Keratinocyte (primary cell): ENCODE data around the gene AKAIN1.

ENCODE experiments used
- EZH2 ChIP-seq: IDR thresholded peaks from one replicate; pipeline ENCODE4 v1.6.1; 2012; ENCODE audit warnings: inconsistent platforms, mild to moderate bottlenecking, low read length, moderate library complexity
- TF ChIP-seq, protein P1 (sequence below), 3 experiments: IDR thresholded peaks in 1 of 3; conservative IDR thresholded peaks in 1 of 3; optimal IDR thresholded peaks in 1 of 3; 2 replicates in 2 of 3; 3 replicates in 1 of 3; pipeline versions ENCODE3 to v1.5.1; 2011; ENCODE audit warnings: low read length in 3 of 3, mild to moderate bottlenecking in 3 of 3, moderate library complexity in 2 of 3, control low read depth in 1 of 3, inconsistent platforms in 1 of 3; ENCODE audit not compliant: insufficient read depth in 2 of 3; ENCODE audit errors: extremely low read depth in 1 of 3

DNA sequence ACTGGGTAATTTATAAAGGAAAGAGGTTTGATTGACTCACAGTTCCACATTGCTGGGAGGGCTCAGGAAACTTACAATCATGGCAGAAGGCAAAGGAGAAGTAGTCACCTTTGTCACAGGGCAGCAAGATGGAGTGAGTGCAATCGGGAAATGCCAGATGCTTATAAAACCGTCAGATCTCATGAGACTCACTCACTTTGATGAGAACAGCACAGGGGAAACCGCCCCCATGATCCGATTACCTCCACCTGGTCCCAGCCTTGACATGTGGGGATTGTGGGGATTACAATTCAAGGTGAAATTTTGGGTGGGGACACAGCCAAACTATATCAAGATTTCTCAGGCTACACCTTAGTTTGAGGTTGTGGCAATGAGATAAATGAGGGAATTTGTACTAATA lies 54.9 kb downstream of the AKAIN1 start:
- TF ChIP-seq, protein P1, sequence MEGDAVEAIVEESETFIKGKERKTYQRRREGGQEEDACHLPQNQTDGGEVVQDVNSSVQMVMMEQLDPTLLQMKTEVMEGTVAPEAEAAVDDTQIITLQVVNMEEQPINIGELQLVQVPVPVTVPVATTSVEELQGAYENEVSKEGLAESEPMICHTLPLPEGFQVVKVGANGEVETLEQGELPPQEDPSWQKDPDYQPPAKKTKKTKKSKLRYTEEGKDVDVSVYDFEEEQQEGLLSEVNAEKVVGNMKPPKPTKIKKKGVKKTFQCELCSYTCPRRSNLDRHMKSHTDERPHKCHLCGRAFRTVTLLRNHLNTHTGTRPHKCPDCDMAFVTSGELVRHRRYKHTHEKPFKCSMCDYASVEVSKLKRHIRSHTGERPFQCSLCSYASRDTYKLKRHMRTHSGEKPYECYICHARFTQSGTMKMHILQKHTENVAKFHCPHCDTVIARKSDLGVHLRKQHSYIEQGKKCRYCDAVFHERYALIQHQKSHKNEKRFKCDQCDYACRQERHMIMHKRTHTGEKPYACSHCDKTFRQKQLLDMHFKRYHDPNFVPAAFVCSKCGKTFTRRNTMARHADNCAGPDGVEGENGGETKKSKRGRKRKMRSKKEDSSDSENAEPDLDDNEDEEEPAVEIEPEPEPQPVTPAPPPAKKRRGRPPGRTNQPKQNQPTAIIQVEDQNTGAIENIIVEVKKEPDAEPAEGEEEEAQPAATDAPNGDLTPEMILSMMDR (optimal IDR thresholded peaks at IDR 0.05 in 1 of 3, IDR thresholded peaks at IDR 0.05 in 1 of 3, conservative IDR thresholded peaks at IDR 0.05 in 1 of 3; ENCODE audit: extremely low read depth in 1 of 3, insufficient read depth in 2 of 3, low read length in 3 of 3): no peak
- no peak for TF ChIP-seq EZH2
